Sigmoid colon (tissue), 7 donors: ENCODE results near the gene CCDC180. TPM values are rescaled to one million over a fixed set of nuclear protein-coding genes. Genes with fewer than 3 reads are reported as not detected.

Experiments
- DNase-seq: peaks from one replicate; pipeline ENCODE4 v3.0.0-alpha.2; 2019
- H3K27ac ChIP-seq, 4 donors: fragments of 200-600 bp; sonication (generic); one replicate each; pipeline ENCODE4 v1.5.1; 2016 to 2019; ENCODE audit warnings: mild to moderate bottlenecking in 1 of 4
- H3K27me3 ChIP-seq, 3 donors: fragments of 200-600 bp; sonication (generic); one replicate each; pipeline ENCODE4 v1.5.1; 2019; ENCODE audit warnings: mild to moderate bottlenecking in 1 of 3
- H3K36me3 ChIP-seq, 4 donors: fragments of 200-600 bp; sonication (generic); one replicate each; pipeline ENCODE4 v1.5.1; 2016 to 2019
- H3K4me1 ChIP-seq, 4 donors: fragments of 200-600 bp; sonication (generic); one replicate each; pipeline ENCODE4 v1.5.1; 2017 to 2019
- H3K4me3 ChIP-seq, 4 donors: fragments of 200-600 bp; sonication (generic); one replicate each; pipeline ENCODE4 v1.5.1; 2017 to 2019; ENCODE audit warnings: mild to moderate bottlenecking in 2 of 4, moderate library complexity in 1 of 4
- H3K9me3 ChIP-seq, 4 donors: fragments of 200-600 bp in 3 of 4; sonication (generic) in 3 of 4; one replicate each; pipeline versions ENCODE4 v1.5.1 to v1.6.1; 2013 to 2019
- CTCF ChIP-seq, 4 experiments: fragments of 450-650 bp in 3 of 4; fragments of 200-600 bp in 1 of 4; IDR thresholded peaks; one replicate each; pipeline ENCODE4 v1.5.1; 2016 to 2019; ENCODE audit warnings: antibody characterized with exemption in 4 of 4, mild to moderate bottlenecking in 3 of 4, moderate library complexity in 2 of 4
- EP300 ChIP-seq, 4 donors: sonication (generic); formaldehyde crosslinking; IDR thresholded peaks; one replicate each; pipeline ENCODE4 v1.6.1; 2017; ENCODE audit warnings: antibody characterized with exemption in 4 of 4
- POLR2A ChIP-seq, 2 donors: fragments of 450-650 bp; IDR thresholded peaks; one replicate each; pipeline ENCODE4 v1.6.1; 2016; ENCODE audit warnings: antibody characterized with exemption in 2 of 2, mild to moderate bottlenecking in 2 of 2, moderate library complexity in 2 of 2
- POLR2AphosphoS5 ChIP-seq, 4 donors: sonication (generic); formaldehyde crosslinking; IDR thresholded peaks; one replicate each; pipeline ENCODE4 v1.6.1; 2017; ENCODE audit warnings: antibody characterized with exemption in 4 of 4
- WGBS, 2 donors: extraction: QIAGEN DNeasy Blood & Tissue Kit; methylation state at CpG; one replicate each; pipeline ENCODE4 v1.1.7; 2013; 5-methylcytosine and 5-hydroxymethylcytosine counted together
- intact Hi-C: fragments of 100-400 bp; cut with DNase I; formaldehyde crosslinking; loops from one replicate; pipeline ENCODE4 v1.15.1; 2023
- polyA plus RNA-seq, 3 donors: library from polyadenylated mRNA; stranded (reverse); fragments of 200-250 nt; gene quantifications; one replicate each; pipeline ENCODE4 v1.2.3, GENCODE V29; 2013
- small RNA-seq, 3 donors: library from RNA; depleted of rRNA; stranded (forward); fragments of <200 nt; gene quantifications; one replicate each; pipeline ENCODE3, GENCODE V24; 2016
- total RNA-seq, 4 donors: library from RNA; depleted of rRNA; stranded (reverse); fragments of >200 nt; gene quantifications; one replicate each; pipeline ENCODE4 v1.1.0, GENCODE V29; 2016
- donor health status: healthy with polysubstance abuse.
- donor health status: Bipolar disorder and iron deficiency.
- donor health status: healthy.

CCDC180 gene
- total and polyA plus RNA-seq, 7 donors = 1.4 to 11.9 (median 5.2) TPM; not detected in 1

DNA sequence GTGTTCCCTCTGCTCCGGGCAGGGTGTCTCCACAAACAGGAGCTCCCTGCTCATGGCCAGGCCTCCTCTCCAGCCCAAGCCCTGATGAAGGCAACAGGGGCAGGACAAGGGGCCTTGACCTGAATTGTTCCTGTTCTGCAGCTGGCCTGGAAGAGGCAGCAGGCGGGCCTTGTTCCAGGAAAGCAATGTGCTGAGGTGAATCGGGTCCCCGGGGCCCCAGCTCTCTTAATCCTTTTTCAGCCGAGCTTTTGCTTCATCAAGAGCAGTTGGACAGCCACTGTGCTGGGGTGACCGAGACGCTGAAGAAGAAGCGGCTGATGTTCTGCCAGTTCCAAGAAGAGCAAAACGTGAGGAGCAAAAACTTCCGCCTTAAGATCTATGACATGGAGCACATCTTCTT lies 41.4 kb downstream of the CCDC180 start:
- intact Hi-C loops = no loop called here
- peaks cover 0 to 44% (median 3%) of the 10 kb centered on the region in 4 donors for H3K36me3 ChIP-seq
- TF ChIP-seq POLR2A (IDR thresholded peaks at IDR 0.05) (no peak), POLR2AphosphoS5 (IDR thresholded peaks at IDR 0.05) (no peak), EP300 (IDR thresholded peaks at IDR 0.05) (no peak), CTCF (IDR thresholded peaks at IDR 0.05) (no peak)

DNA sequence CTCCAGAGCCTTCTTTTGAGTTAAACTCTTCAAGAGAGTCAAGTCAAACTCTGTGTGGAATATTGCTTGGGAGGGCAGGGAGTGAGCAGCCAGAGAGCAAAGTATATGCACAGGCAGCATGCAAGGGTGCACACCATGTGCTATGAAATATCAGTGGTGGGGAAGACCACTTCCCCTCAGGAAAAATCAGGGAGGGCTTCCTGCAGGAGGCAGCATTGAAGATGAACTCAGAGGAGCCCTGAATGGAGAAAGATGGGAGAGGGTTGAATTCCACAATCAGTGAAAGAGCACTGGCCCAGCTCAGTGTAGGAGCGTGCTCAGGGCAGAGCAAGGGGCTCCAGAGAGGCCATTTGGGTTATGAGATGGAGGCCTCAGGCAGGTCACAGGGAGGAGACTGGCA lies 41.9 kb downstream of the CCDC180 start:
- H3K27me3 ChIP-seq = no peaks in the 10 kb centered on the region
- H3K4me1 ChIP-seq = no peaks in the 10 kb centered on the region
- no peaks in the 10 kb centered on the region for H3K9me3 ChIP-seq
- H3K27ac ChIP-seq = no peak overlapping the region
- no peak for DNase-seq
- H3K4me3 ChIP-seq = no peak overlapping the region
- 92 to 98% methylated on average over 1 of the region's 1 CpG for WGBS, 2 donors
- H3K36me3 ChIP-seq = peaks cover 0 to 40% (median 2%) of the 10 kb centered on the region in 4 donors
- no peak for TF ChIP-seq EP300 (IDR thresholded peaks at IDR 0.05)
- no peak for TF ChIP-seq POLR2AphosphoS5 (IDR thresholded peaks at IDR 0.05)
- no peak for TF ChIP-seq CTCF (IDR thresholded peaks at IDR 0.05)
- no peak for TF ChIP-seq POLR2A (IDR thresholded peaks at IDR 0.05)
- intact Hi-C loops = no loop called here

More for the DNA sequence above, 41.4 kb downstream of the CCDC180 start:
- Histone ChIP-seq H3K27me3 (no peaks in the 10 kb centered on the region), H3K4me1 (no peaks in the 10 kb centered on the region), H3K9me3 (no peaks in the 10 kb centered on the region), H3K4me3 (no peak overlapping the region), H3K27ac (no peak overlapping the region)
- 94% methylated on average over 10 of the region's 10 CpGs for WGBS, 2 donors
- DNase-seq = no peak

DNA sequence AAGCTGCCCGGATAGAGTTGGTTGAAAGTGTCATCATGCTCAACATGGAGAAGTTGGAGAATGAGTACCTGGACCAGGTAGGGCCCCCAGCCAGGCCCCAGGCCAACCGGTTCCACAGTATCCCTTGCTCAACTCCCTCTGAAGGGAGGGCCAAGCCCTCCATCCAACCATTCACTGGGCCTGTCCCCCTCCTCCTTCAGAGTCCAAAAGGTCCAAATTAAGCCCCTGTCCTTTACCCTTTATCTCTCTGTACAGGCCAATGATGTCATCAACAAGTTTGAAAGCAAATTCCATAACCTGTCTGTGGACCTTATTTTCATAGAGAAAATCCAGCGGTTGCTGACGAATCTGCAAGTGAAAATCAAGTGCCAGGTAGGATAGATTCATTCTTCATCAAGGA lies 47.2 kb downstream of the CCDC180 start:
- no peak for DNase-seq
- Histone ChIP-seq H3K9me3 (no peaks in the 10 kb centered on the region), H3K4me3 (no peak overlapping the region), H3K36me3 (peaks cover 0 to 46% (median 5%) of the 10 kb centered on the region in 4 donors), H3K27ac (no peak overlapping the region), H3K4me1 (no peaks in the 10 kb centered on the region), H3K27me3 (no peaks in the 10 kb centered on the region)
- 96% methylated on average over 4 of the region's 4 CpGs for WGBS, 2 donors
- intact Hi-C loops = no loop called here
- no peak for TF ChIP-seq POLR2AphosphoS5 (IDR thresholded peaks at IDR 0.05)
- no peak for TF ChIP-seq EP300 (IDR thresholded peaks at IDR 0.05)
- TF ChIP-seq POLR2A (IDR thresholded peaks at IDR 0.05) = no peak
- no peak for TF ChIP-seq CTCF (IDR thresholded peaks at IDR 0.05)

GRCh38 chr9:97357056-97357455 lies 49.6 kb downstream of the CCDC180 start:
- Histone ChIP-seq H3K27me3 (no peaks in the 10 kb centered on the region), H3K4me3 (no peak overlapping the region), H3K27ac (no peak overlapping the region), H3K4me1 (no peaks in the 10 kb centered on the region), H3K36me3 (peaks cover 0 to 63% (median 5%) of the 10 kb centered on the region in 4 donors), H3K9me3 (no peaks in the 10 kb centered on the region)
- DNase-seq = no peak
- TF ChIP-seq CTCF (IDR thresholded peaks at IDR 0.05) (no peak), POLR2A (IDR thresholded peaks at IDR 0.05) (no peak), POLR2AphosphoS5 (IDR thresholded peaks at IDR 0.05) (no peak), EP300 (IDR thresholded peaks at IDR 0.05) (no peak)
- 63 to 72% methylated on average over 5 of the region's 5 CpGs for WGBS, 2 donors
- intact Hi-C loops = no loop called here

Small RNA genes lying within 50 kb of the gene (small RNA-seq; reads per million reads assigned to genes)
- gene AL512590.2 (0 reads per million in 3 donors), gene CCDC180 (0 reads per million in 3 donors)

Other genes with a start within 250 kb of the CCDC180 start
- 10 to 100 TPM; 10.5 to 20.9 (median 15.3) TPM for gene TDRD7, start 104.4 kb downstream of the CCDC180 start, total RNA-seq
- gene TDRD7, start 104.4 kb downstream of the CCDC180 start, polyA plus RNA-seq = 10 to 100 TPM; 15.5 to 25.7 (median 19.2) TPM
- 10 to 100 TPM; 28.5 to 56.8 (median 38.5) TPM for gene TMOD1, start 194.0 kb downstream of the CCDC180 start, total RNA-seq
- gene TMOD1, start 194.0 kb downstream of the CCDC180 start, polyA plus RNA-seq = 1 to 10 TPM; 1.6 to 5.8 (median 4.2) TPM